H1 (cell line): ENCODE measurements around the gene ABHD12. TPM values are rescaled to one million over a fixed set of nuclear protein-coding genes. Genes with fewer than 3 reads are reported as not detected.
A peak's percentile ranks its signal among the peaks of the same experiment; 100 is the strongest.

ENCODE experiments used
- CTCF ChIA-PET: fragments of 300-600 bp; sonication (Branson Sonifier 250); formaldehyde crosslinking; loops from one replicate; lab custom pipeline; 2021; ENCODE audit not compliant: partially characterized antibody; lab: Charles Lee
- POLR2A ChIA-PET: fragments of 300-600 bp; sonication (Branson Sonifier 250); formaldehyde crosslinking; loops from one replicate; lab custom pipeline; 2021; ENCODE audit warnings: inconsistent platforms; ENCODE audit not compliant: partially characterized antibody; lab: Charles Lee
- DNase-seq, 2 experiments: peaks; one replicate each; pipeline versions ENCODE4 v3.0.0 to v3.0.0-alpha.2; 2010 to 2022; ENCODE audit warnings: low spot score in 2 of 2, low read depth in 1 of 2, mixed read lengths in 1 of 2
- FAIRE-seq: peaks from 2 replicates; lab custom pipeline; 2011; peaks lifted over from hg19 to GRCh38; lab: Jason Lieb, UNC
- H2AFZ ChIP-seq: 2 replicates; pipeline ENCODE4 v1.8.1; 2012; ENCODE audit warnings: low read length, inconsistent platforms
- H2AK5ac ChIP-seq: 2 replicates; pipeline ENCODE4 v1.6.1; 2013; ENCODE audit warnings: low read depth, low read length
- H2BK120ac ChIP-seq: replicated peaks from 2 replicates; pipeline ENCODE3; 2013; ENCODE audit warnings: low read depth, low read length, inconsistent platforms
- H2BK12ac ChIP-seq: 2 replicates; pipeline ENCODE4 v1.6.1; 2013; ENCODE audit warnings: low read depth, low read length
- H2BK15ac ChIP-seq: 2 replicates; pipeline ENCODE4 v1.6.1; 2013; ENCODE audit warnings: low read length
- H2BK20ac ChIP-seq: 2 replicates; pipeline ENCODE4 v1.6.1; 2013; ENCODE audit warnings: low read length
- H2BK5ac ChIP-seq: 2 replicates; pipeline ENCODE4 v1.6.1; 2013; ENCODE audit warnings: low read depth, low read length
- H3K14ac ChIP-seq: 2 replicates; pipeline ENCODE4 v1.6.1; 2013; ENCODE audit warnings: inconsistent platforms; ENCODE audit not compliant: insufficient read length
- H3K18ac ChIP-seq: 2 replicates; pipeline ENCODE4 v1.6.1; 2013; ENCODE audit warnings: low read length; ENCODE audit errors: extremely low read depth
- H3K23ac ChIP-seq: 2 replicates; pipeline ENCODE4 v1.6.1; 2013; ENCODE audit warnings: inconsistent platforms; ENCODE audit not compliant: insufficient read length
- H3K23me2 ChIP-seq: 2 replicates; pipeline ENCODE4 v1.6.1; 2013; ENCODE audit warnings: low read depth, low read length
- H3K27ac ChIP-seq: 2 replicates; pipeline ENCODE4 v1.6.1; 2011; ENCODE audit warnings: low read depth, low read length, inconsistent platforms
- H3K27me3 ChIP-seq, 4 experiments: replicated peaks in 1 of 4; 1 replicate in 1 of 4; 2 replicates in 3 of 4; pipeline versions ENCODE4 v1.6.1 to v1.8.1; 2011 to 2013; ENCODE audit warnings: low read length in 3 of 4, mild to moderate bottlenecking in 3 of 4, inconsistent platforms in 2 of 4, mixed read lengths in 2 of 4, moderate library complexity in 1 of 4; ENCODE audit not compliant: control insufficient read depth in 3 of 4, insufficient read depth in 3 of 4; ENCODE audit errors: extremely low read depth in 1 of 4
- H3K36me3 ChIP-seq, 4 experiments: 2 replicates each; pipeline versions ENCODE4 v1.6.1 to v1.8.1; 2011 to 2013; ENCODE audit warnings: mild to moderate bottlenecking in 4 of 4, low read length in 3 of 4, moderate library complexity in 2 of 4, control low read depth in 1 of 4, inconsistent platforms in 1 of 4; ENCODE audit not compliant: insufficient read depth in 4 of 4, control insufficient read depth in 2 of 4
- H3K4ac ChIP-seq: replicated peaks from 2 replicates; pipeline ENCODE3; 2013; ENCODE audit warnings: low read length, low read depth, mixed read lengths, inconsistent platforms; ENCODE audit not compliant: insufficient read length
- H3K4me1 ChIP-seq, 4 experiments: replicated peaks in 1 of 4; 1 replicate in 1 of 4; 2 replicates in 3 of 4; pipeline versions ENCODE4 v1.6.1 to v1.8.1; 2011 to 2013; ENCODE audit warnings: low read length in 3 of 4, inconsistent platforms in 2 of 4, mixed read lengths in 1 of 4; ENCODE audit not compliant: insufficient read depth in 4 of 4, control insufficient read depth in 3 of 4
- H3K4me2 ChIP-seq, 2 experiments: 2 replicates each; pipeline versions ENCODE4 v1.6.1 to v1.8.1; 2011 to 2013; ENCODE audit warnings: low read depth in 2 of 2, low read length in 2 of 2, control low read depth in 1 of 2, inconsistent platforms in 1 of 2, mild to moderate bottlenecking in 1 of 2; ENCODE audit not compliant: insufficient read depth in 1 of 2
- H3K4me3 ChIP-seq, 4 experiments: fragments of 200-600, 300-600 bp in 1 of 4; sonication (generic), shearing (Covaris generic), sonication (Bioruptor Twin) in 1 of 4; 2 replicates each; pipeline versions ENCODE4 v1.5.1 to v1.8.1; 2011 to 2016; ENCODE audit warnings: low read length in 4 of 4, low read depth in 3 of 4, control low read depth in 2 of 4, inconsistent platforms in 2 of 4, mild to moderate bottlenecking in 2 of 4, mixed read lengths in 1 of 4, moderate library complexity in 1 of 4; ENCODE audit not compliant: insufficient read depth in 2 of 4; ENCODE audit errors: extremely low read depth in 1 of 4
- H3K56ac ChIP-seq: replicated peaks from 2 replicates; pipeline ENCODE3; 2013; ENCODE audit warnings: low read depth, mild to moderate bottlenecking, mixed read lengths, low read length, inconsistent platforms; ENCODE audit not compliant: insufficient read length
- H3K79me1 ChIP-seq: 2 replicates; pipeline ENCODE4 v1.6.1; 2013; ENCODE audit warnings: low read depth, low read length, control low read depth
- H3K79me2 ChIP-seq, 2 experiments: 2 replicates each; pipeline versions ENCODE4 v1.6.1 to v1.8.1; 2012 to 2013; ENCODE audit warnings: low read length in 2 of 2, mild to moderate bottlenecking in 2 of 2, inconsistent platforms in 1 of 2; ENCODE audit not compliant: insufficient read depth in 2 of 2, control insufficient read depth in 1 of 2
- H3K9ac ChIP-seq, 4 experiments: replicated peaks in 1 of 4; 1 replicate in 1 of 4; 2 replicates in 3 of 4; pipeline versions ENCODE4 v1.6.1 to v1.8.1; 2011 to 2013; ENCODE audit warnings: low read depth in 3 of 4, low read length in 3 of 4, control low read depth in 2 of 4, mild to moderate bottlenecking in 2 of 4, moderate library complexity in 2 of 4, inconsistent platforms in 1 of 4; ENCODE audit errors: extremely low read depth in 1 of 4
- H3K9me3 ChIP-seq, 2 experiments: 2 replicates each; pipeline versions ENCODE4 v1.6.1 to v1.8.1; 2012 to 2013; ENCODE audit warnings: mild to moderate bottlenecking in 2 of 2, moderate library complexity in 2 of 2, control low read depth in 1 of 2, inconsistent platforms in 1 of 2, low read depth in 1 of 2, low read length in 1 of 2, mixed read lengths in 1 of 2; ENCODE audit not compliant: insufficient read depth in 2 of 2
- H4K20me1 ChIP-seq, 2 experiments: replicated peaks in 1 of 2; 2 replicates each; pipeline versions ENCODE3 to v1.8.1; 2011 to 2013; ENCODE audit warnings: inconsistent platforms in 2 of 2, low read length in 2 of 2, mild to moderate bottlenecking in 1 of 2; ENCODE audit not compliant: insufficient read depth in 2 of 2, control insufficient read depth in 1 of 2
- H4K5ac ChIP-seq: 2 replicates; pipeline ENCODE4 v1.6.1; 2013; ENCODE audit warnings: low read length, low read depth, mixed read lengths, inconsistent platforms; ENCODE audit not compliant: insufficient read length
- H4K8ac ChIP-seq: 2 replicates; pipeline ENCODE4 v1.8.0; 2013; ENCODE audit warnings: mild to moderate bottlenecking, moderate library complexity, low read length, inconsistent platforms; ENCODE audit not compliant: insufficient read depth; ENCODE audit errors: extremely low read depth
- H4K91ac ChIP-seq: replicated peaks from 2 replicates; pipeline ENCODE3; 2013; ENCODE audit warnings: low read length, mixed read lengths, inconsistent platforms; ENCODE audit not compliant: insufficient read length
- KDM4A ChIP-seq: IDR thresholded peaks from one replicate; pipeline ENCODE4 v1.7.1; 2012; ENCODE audit warnings: low read depth, mild to moderate bottlenecking, moderate library complexity, low read length, inconsistent platforms; ENCODE audit not compliant: severe bottlenecking
- POLR2A ChIP-seq, 2 experiments: IDR thresholded peaks; 1 replicate in 1 of 2; 2 replicates in 1 of 2; pipeline ENCODE4 v1.6.1; 2011; ENCODE audit warnings: low read depth in 2 of 2, low read length in 2 of 2, mild to moderate bottlenecking in 2 of 2; ENCODE audit errors: control extremely low read depth in 1 of 2
- POLR2AphosphoS5 ChIP-seq: IDR thresholded peaks from 2 replicates; pipeline ENCODE4 v1.6.1; 2011; ENCODE audit warnings: low read depth, low read length
- RXRA ChIP-seq: IDR thresholded peaks from 2 replicates; pipeline ENCODE4 v1.6.1; 2011; ENCODE audit warnings: low read depth, mild to moderate bottlenecking, low read length, moderate library complexity; ENCODE audit not compliant: insufficient read depth
- WGBS, 2 experiments: shearing (Covaris generic) in 1 of 2; methylation state at CpG; one replicate each; pipeline versions ENCODE4 v1.1.6 to v1.1.7; 2013 to 2015; ENCODE audit warnings: low lambda C conversion rate in 2 of 2, mixed read lengths in 2 of 2, inconsistent platforms in 1 of 2, low coverage in 1 of 2, missing lambda C conversion rate in 1 of 2; ENCODE audit not compliant: insufficient replicate concordance in 2 of 2, insufficient coverage in 1 of 2, insufficient read length in 1 of 2; ENCODE audit errors: extremely low coverage in 1 of 2, missing lambda C conversion rate in 1 of 2; 5-methylcytosine and 5-hydroxymethylcytosine counted together
- polyA plus RNA-seq, 7 experiments: library from polyadenylated mRNA; depleted of rRNA in 3 of 7; stranded (reverse) in 5 of 7; unstranded in 2 of 7; fragments of >200 nt in 5 of 7; fragments of 200-250 nt in 2 of 7; gene quantifications; 1 replicate in 5 of 7; 2 replicates in 1 of 7; 4 replicates in 1 of 7; pipeline versions ENCODE4 v1.2.1 to v1.2.3, GENCODE V29; 2011 to 2013; ENCODE audit warnings: missing spikeins in 2 of 7, mixed read lengths in 2 of 7
- total RNA-seq: library from RNA; stranded (reverse); fragmentation: NEBNext Ultra II Directional; extraction: Animal tissue kit (Norgen Biotek cat#: 25700); gene quantifications from 2 replicates; pipeline ENCODE4 v1.2.1, GENCODE V29; 2021
- TF ChIP-seq, protein P1 (sequence below): IDR thresholded peaks from 2 replicates; pipeline ENCODE4 v1.6.1; 2012; ENCODE audit warnings: inconsistent platforms

The ABHD12 gene
- total and polyA plus RNA-seq, 2 of the 8 experiments (the other 6 are each of a cell fraction or from before 2014, with no cell fraction given), result 31.3 to 59.5 TPM

GRCh38 chr20:25295386-25296093 lies 95.1 kb downstream of the ABHD12 start:
- H3K27ac ChIP-seq, result peak overlapping the region; percentile 32; the same call in 1 of the 2 replicates
- WGBS, 2 experiments, result 85% methylated on average over 10 of the region's 10 CpGs; no CpG with 5 or more reads in 1 of the 2 experiments
- FAIRE-seq, result no peak
- H3K4me2 ChIP-seq, result no peak overlapping the region
- no peak overlapping the region for H2BK20ac ChIP-seq
- H3K79me1 ChIP-seq, result peaks cover 7% of the 10 kb centered on the region; the same call in 1 of the 2 replicates
- no peak overlapping the region for H2AK5ac ChIP-seq
- H4K20me1 ChIP-seq, result no peaks in the 10 kb centered on the region
- no peak overlapping the region for H3K56ac ChIP-seq
- no peak overlapping the region for H2BK120ac ChIP-seq
- H2BK15ac ChIP-seq, result no peak overlapping the region
- H2BK12ac ChIP-seq, result no peak overlapping the region
- H3K23me2 ChIP-seq, result no peaks in the 10 kb centered on the region
- no peaks in the 10 kb centered on the region for H3K79me2 ChIP-seq
- peaks cover 0 to 7% (median 2%) of the 10 kb centered on the region in 4 experiments; a peak in 3 of 7 replicates for H3K4me1 ChIP-seq
- H3K9ac ChIP-seq, result no peak overlapping the region
- H2AFZ ChIP-seq, result no peak overlapping the region
- no peak overlapping the region for H4K5ac ChIP-seq
- ChIA-PET POLR2A (interaction anchor here (0.6 to 4.1 kb wide), 7 partner anchors 8 to 113 kb away, joined by 3 to 22 read pairs (median 4); partner anchors contain the start of gene GINS1), CTCF (interaction anchor here (0.6 to 4.7 kb wide), 37 partner anchors 8 to 308 kb away, joined by 3 to 79 read pairs (median 4); partner anchors contain the start of genes ENTPD6, GINS1 and PYGB)
- no peaks in the 10 kb centered on the region for H3K9me3 ChIP-seq
- no peak for TF ChIP-seq KDM4A
- TF ChIP-seq POLR2A (IDR thresholded peaks at IDR 0.05; ENCODE audit: control extremely low read depth in 1 of 2, low read depth in 2 of 2, low read length in 2 of 2), result peak; percentile 21 to 47; a peak in 1 of 3 replicates
- TF ChIP-seq POLR2AphosphoS5, result peak; percentile 64; the same call in 1 of the 2 replicates
- TF ChIP-seq, protein P1, sequence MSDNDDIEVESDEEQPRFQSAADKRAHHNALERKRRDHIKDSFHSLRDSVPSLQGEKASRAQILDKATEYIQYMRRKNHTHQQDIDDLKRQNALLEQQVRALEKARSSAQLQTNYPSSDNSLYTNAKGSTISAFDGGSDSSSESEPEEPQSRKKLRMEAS, result no peak
- TF ChIP-seq RXRA, result no peak
- H4K91ac ChIP-seq, result no peak overlapping the region
- H3K36me3 ChIP-seq, result peaks cover 0 to 5% (median 2%) of the 10 kb centered on the region in 4 experiments; a peak in 5 of 8 replicates
- H3K4me3 ChIP-seq, result no peak overlapping the region
- H3K4ac ChIP-seq, result no peak overlapping the region
- H3K27me3 ChIP-seq, result no peaks in the 10 kb centered on the region; a peak in 1 of 7 replicates
- H3K14ac ChIP-seq, result no peak overlapping the region
- H3K23ac ChIP-seq, result no peak overlapping the region
- H4K8ac ChIP-seq, result no peak overlapping the region
- H3K18ac ChIP-seq, result no peak overlapping the region
- DNase-seq, result no peak
- 0 out of 2 replicates have a peak overlapping the region, but pooled peaks have one; percentile 35 for H2BK5ac ChIP-seq
